Fibroblast of lung (primary cell): ENCODE results near the gene DYRK1A.

Experiments
- EZH2 ChIP-seq: IDR thresholded peaks from 2 replicates; pipeline ENCODE4 v1.5.1; 2012; ENCODE audit warnings: low read length, control low read depth, mild to moderate bottlenecking; ENCODE audit errors: missing control alignments
- TF ChIP-seq, protein P1 (sequence below), 2 donors: IDR thresholded peaks in 1 of 2; conservative IDR thresholded peaks in 1 of 2; 1 replicate in 1 of 2; 2 replicates in 1 of 2; pipeline ENCODE4 v1.5.1; 2011 to 2012; ENCODE audit warnings: low read length in 2 of 2, control low read depth in 1 of 2, inconsistent platforms in 1 of 2, low read depth in 1 of 2, mild to moderate bottlenecking in 1 of 2

DNA sequence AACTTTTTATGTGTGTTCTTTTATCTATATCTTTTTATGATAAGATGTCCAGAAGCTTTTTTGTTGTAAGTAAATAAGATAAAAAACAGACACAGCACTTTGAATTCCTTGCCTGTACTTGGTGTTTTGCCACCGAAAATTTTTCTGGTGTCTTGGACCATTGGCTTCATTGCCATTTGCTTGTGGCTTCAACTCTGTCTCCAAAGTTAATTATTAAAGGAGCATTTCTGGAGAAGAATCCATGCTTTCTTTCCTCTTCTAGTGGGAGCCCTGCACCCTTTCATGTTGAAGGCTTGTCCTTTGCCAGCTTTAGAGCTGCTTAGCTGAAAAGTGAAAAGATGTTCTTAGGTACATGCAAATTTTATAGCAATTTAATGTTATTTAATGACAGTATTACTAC is 112.2 kb downstream of the DYRK1A start:
- no peak for TF ChIP-seq EZH2
- TF ChIP-seq, protein P1, sequence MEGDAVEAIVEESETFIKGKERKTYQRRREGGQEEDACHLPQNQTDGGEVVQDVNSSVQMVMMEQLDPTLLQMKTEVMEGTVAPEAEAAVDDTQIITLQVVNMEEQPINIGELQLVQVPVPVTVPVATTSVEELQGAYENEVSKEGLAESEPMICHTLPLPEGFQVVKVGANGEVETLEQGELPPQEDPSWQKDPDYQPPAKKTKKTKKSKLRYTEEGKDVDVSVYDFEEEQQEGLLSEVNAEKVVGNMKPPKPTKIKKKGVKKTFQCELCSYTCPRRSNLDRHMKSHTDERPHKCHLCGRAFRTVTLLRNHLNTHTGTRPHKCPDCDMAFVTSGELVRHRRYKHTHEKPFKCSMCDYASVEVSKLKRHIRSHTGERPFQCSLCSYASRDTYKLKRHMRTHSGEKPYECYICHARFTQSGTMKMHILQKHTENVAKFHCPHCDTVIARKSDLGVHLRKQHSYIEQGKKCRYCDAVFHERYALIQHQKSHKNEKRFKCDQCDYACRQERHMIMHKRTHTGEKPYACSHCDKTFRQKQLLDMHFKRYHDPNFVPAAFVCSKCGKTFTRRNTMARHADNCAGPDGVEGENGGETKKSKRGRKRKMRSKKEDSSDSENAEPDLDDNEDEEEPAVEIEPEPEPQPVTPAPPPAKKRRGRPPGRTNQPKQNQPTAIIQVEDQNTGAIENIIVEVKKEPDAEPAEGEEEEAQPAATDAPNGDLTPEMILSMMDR (conservative IDR thresholded peaks at IDR 0.05 in 1 of 2, IDR thresholded peaks at IDR 0.05 in 1 of 2; ENCODE audit: low read depth in 1 of 2, low read length in 2 of 2) = no peak
